ENCODE results near the gene CCT2. TPM values are rescaled to one million over a fixed set of nuclear protein-coding genes. Genes with fewer than 3 reads are reported as not detected.

Gene CCT2
- total and polyA plus RNA-seq, 2 of the 8 experiments (the other 6 are each of a cell fraction or from before 2014, with no cell fraction given), result 244 to 419 TPM

DNA sequence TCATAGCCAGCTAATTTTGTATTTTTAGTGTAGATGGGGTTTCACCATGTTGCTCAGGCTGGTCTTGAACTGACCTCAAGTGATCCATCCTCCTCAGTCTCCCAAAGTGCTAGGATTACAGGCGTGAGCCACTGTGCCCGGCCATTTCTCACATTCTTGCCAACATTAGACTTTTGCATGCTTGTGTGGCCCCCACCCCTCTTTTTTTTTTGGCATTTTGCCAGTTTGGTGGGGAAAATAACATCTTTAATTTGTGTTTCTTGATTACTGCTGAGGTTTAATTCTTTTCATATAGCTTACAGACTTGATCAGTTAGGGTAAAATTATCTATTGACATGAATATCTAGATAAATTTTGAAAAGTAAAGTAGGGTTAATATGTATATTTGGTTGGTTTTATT is 3.8 kb downstream of the CCT2 start (continued):
- no peak for TF ChIP-seq EZH2 (IDR thresholded peaks at IDR 0.05; ENCODE audit: low read depth, low read length, severe bottlenecking)
